HG03196 (cell line): ENCODE data around the gene ARMH2.

Experiments
- ATAC-seq: cut with Tn5 transposase; IDR thresholded peaks from one replicate; pipeline ENCODE4 v1.9.1; 2021; ENCODE audit not compliant: unreplicated experiment

ARMH2 gene

GRCh38 chr6:24798740-24799540 is at the start of gene ARMH2:
ARMH2 (minus strand) TSS chr6:24798917; CDS start chr6:24798857, 60 bp downstream.
- no peak for ATAC-seq

GRCh38 chr6:24848461-24848860 is 49.7 kb upstream of the ARMH2 start:
- no peak for ATAC-seq

GRCh38 chr6:24847402-24847801 is 48.7 kb upstream of the ARMH2 start:
- ATAC-seq, result no peak

GRCh38 chr6:24845578-24845977 is 46.9 kb upstream of the ARMH2 start:
- no peak for ATAC-seq

- no peak for ATAC-seq
Observed at GRCh38 chr6:24844903-24845302, 46.2 kb upstream of the ARMH2 start.

GRCh38 chr6:24844061-24844460 is 45.3 kb upstream of the ARMH2 start:
- ATAC-seq, result no peak

GRCh38 chr6:24840187-24840586 is 41.5 kb upstream of the ARMH2 start:
- no peak for ATAC-seq

- ATAC-seq, result no peak
Observed at GRCh38 chr6:24838994-24839393, 40.3 kb upstream of the ARMH2 start.

GRCh38 chr6:24838081-24838480 is 39.4 kb upstream of the ARMH2 start:
- ATAC-seq, result no peak

- no peak for ATAC-seq
Observed at GRCh38 chr6:24836109-24836508, 37.4 kb upstream of the ARMH2 start.

GRCh38 chr6:24833711-24834386 is 35.1 kb upstream of the ARMH2 start:
- no peak for ATAC-seq

GRCh38 chr6:24832794-24833193 is 34.1 kb upstream of the ARMH2 start:
- ATAC-seq, result no peak

- ATAC-seq, result no peak
Observed at GRCh38 chr6:24831771-24832716, 33.3 kb upstream of the ARMH2 start.

- ATAC-seq, result no peak
Observed at GRCh38 chr6:24829657-24830056, 30.9 kb upstream of the ARMH2 start.

- no peak for ATAC-seq
Observed at GRCh38 chr6:24827970-24828369, 29.3 kb upstream of the ARMH2 start.

GRCh38 chr6:24827162-24827561 is 28.4 kb upstream of the ARMH2 start:
- no peak for ATAC-seq

- ATAC-seq, result no peak
Observed at GRCh38 chr6:24825130-24825630, 26.5 kb upstream of the ARMH2 start.

GRCh38 chr6:24824142-24824938 is 25.6 kb upstream of the ARMH2 start:
- ATAC-seq, result no peak

- ATAC-seq, result no peak
Observed at GRCh38 chr6:24823185-24823584, 24.5 kb upstream of the ARMH2 start.

GRCh38 chr6:24822696-24823095 is 24.0 kb upstream of the ARMH2 start:
- ATAC-seq, result no peak
